ENCODE results near the gene SLC25A23.

- TF ChIP-seq EZH2phosphoT487 (IDR thresholded peaks at IDR 0.05; ENCODE audit: borderline replicate concordance) (no peak), CTCF (conservative IDR thresholded peaks at IDR 0.05; ENCODE audit: low read length) (no peak)
Observed at GRCh38 chr19:6451583-6452222, 7.9 kb downstream of the SLC25A23 start.
